HEK293 (cell line): ENCODE results near the gene CDK5R1.

Experiments
- CTCF ChIA-PET: fragments of 350-600 bp; formaldehyde crosslinking; extraction: SDS; loops from one replicate; lab custom pipeline; 2021; ENCODE audit warnings: antibody characterized with exemption; lab: Yijun Ruan, JAX
- POLR2A ChIA-PET: fragments of 300-600 bp; formaldehyde crosslinking; extraction: SDS; loops from one replicate; lab custom pipeline; 2020; ENCODE audit warnings: antibody characterized with exemption, inconsistent platforms; lab: Yijun Ruan, JAX
- H3K27ac ChIP-seq: fragments of 200-500 bp; sonication (Bioruptor generic); 2 replicates; pipeline ENCODE4 v1.5.1; 2014; ENCODE audit warnings: low read depth, low read length, control low read depth, inconsistent platforms; ENCODE audit errors: extremely low read depth
- H3K36me3 ChIP-seq, 2 experiments: fragments of 200-500 bp in 1 of 2; sonication (Bioruptor generic) in 1 of 2; 1 replicate in 1 of 2; 2 replicates in 1 of 2; pipeline ENCODE4 v1.5.1; 2014 to 2017; ENCODE audit warnings: inconsistent platforms in 2 of 2, low read length in 2 of 2; ENCODE audit not compliant: control insufficient read depth in 2 of 2, insufficient read depth in 1 of 2
- H3K4me1 ChIP-seq: fragments of 200-500 bp; sonication (Bioruptor generic); 2 replicates; pipeline ENCODE4 v1.5.1; 2014; ENCODE audit warnings: mild to moderate bottlenecking, low read length, inconsistent platforms; ENCODE audit not compliant: control insufficient read depth, insufficient read depth
- H3K4me3 ChIP-seq: 2 replicates; pipeline ENCODE4 v1.5.1; 2011; ENCODE audit warnings: low read depth, mild to moderate bottlenecking, control low read depth, low read length, moderate library complexity
- H3K9me3 ChIP-seq: fragments of 200-500 bp; sonication (Bioruptor generic); 2 replicates; pipeline ENCODE4 v1.5.1; 2014; ENCODE audit warnings: low read depth, low read length, inconsistent platforms; ENCODE audit not compliant: control insufficient read depth, insufficient read depth
- HOXC10 ChIP-seq: sonication (generic); formaldehyde crosslinking; IDR thresholded peaks from 2 replicates; pipeline ENCODE4 v1.8.1; 2023; ENCODE audit warnings: mild to moderate bottlenecking, missing genetic modification reagents
- IKZF3 ChIP-seq: fragments of 450-650 bp; IDR thresholded peaks from 2 replicates; pipeline ENCODE4 v1.5.0; 2018; ENCODE audit warnings: missing biosample characterization, mild to moderate bottlenecking, missing genetic modification characterization, moderate library complexity
- KLF1 ChIP-seq: fragments of 450-650 bp; formaldehyde crosslinking; IDR thresholded peaks from 2 replicates; pipeline ENCODE4 v1.5.1; 2016; ENCODE audit warnings: missing biosample characterization, missing genetic modification characterization
- KLF10 ChIP-seq: fragments of 450-650 bp; IDR thresholded peaks from 2 replicates; pipeline ENCODE4 v1.5.1; 2018; ENCODE audit warnings: missing biosample characterization, mild to moderate bottlenecking, missing genetic modification characterization
- MZF1 ChIP-seq: fragments of 450-650 bp; formaldehyde crosslinking; IDR thresholded peaks from 2 replicates; pipeline ENCODE4 v1.5.1; 2017; ENCODE audit warnings: missing biosample characterization, missing genetic modification characterization, borderline replicate concordance
- PATZ1 ChIP-seq: fragments of 450-650 bp; formaldehyde crosslinking; IDR thresholded peaks from 2 replicates; pipeline ENCODE4 v1.5.1; 2016; ENCODE audit warnings: missing biosample characterization, missing genetic modification characterization
- SALL2 ChIP-seq: fragments of 450-650 bp; formaldehyde crosslinking; IDR thresholded peaks from 2 replicates; pipeline ENCODE4 v1.5.0; 2017; ENCODE audit warnings: missing biosample characterization, mild to moderate bottlenecking, missing genetic modification characterization, borderline replicate concordance
- TCF7L2 ChIP-seq: IDR thresholded peaks from 2 replicates; pipeline ENCODE4 v1.6.1; 2011; ENCODE audit warnings: low read depth, mild to moderate bottlenecking, inconsistent platforms, low read length, moderate library complexity, borderline replicate concordance
- ZBTB20 ChIP-seq: fragments of 450-650 bp; formaldehyde crosslinking; IDR thresholded peaks from 2 replicates; pipeline ENCODE4 v1.5.1; 2016; ENCODE audit warnings: missing biosample characterization, missing genetic modification characterization
- ZBTB48 ChIP-seq: fragments of 450-650 bp; formaldehyde crosslinking; IDR thresholded peaks from 2 replicates; pipeline ENCODE4 v1.5.1; 2016; ENCODE audit warnings: missing biosample characterization, missing genetic modification characterization
- ZBTB8A ChIP-seq: fragments of 450-650 bp; formaldehyde crosslinking; IDR thresholded peaks from 2 replicates; pipeline ENCODE4 v1.5.1; 2016; ENCODE audit warnings: missing biosample characterization, missing genetic modification characterization
- ZNF214 ChIP-seq: fragments of 450-650 bp; formaldehyde crosslinking; IDR thresholded peaks from 2 replicates; pipeline ENCODE4 v1.5.1; 2017; ENCODE audit warnings: missing biosample characterization, mild to moderate bottlenecking, missing genetic modification characterization, borderline replicate concordance
- ZNF335 ChIP-seq: fragments of 450-650 bp; formaldehyde crosslinking; conservative IDR thresholded peaks from 2 replicates; pipeline ENCODE4 v1.5.1; 2016; ENCODE audit warnings: missing biosample characterization, missing genetic modification characterization
- ZNF561 ChIP-seq: fragments of 450-650 bp; IDR thresholded peaks from 2 replicates; pipeline ENCODE4 v1.5.1; 2018; ENCODE audit warnings: missing biosample characterization, missing genetic modification characterization, borderline replicate concordance
- ZNF600 ChIP-seq: fragments of 450-650 bp; formaldehyde crosslinking; IDR thresholded peaks from 2 replicates; pipeline ENCODE4 v1.5.1; 2016; ENCODE audit warnings: missing biosample characterization, missing genetic modification characterization
- ZNF677 ChIP-seq: fragments of 450-650 bp; IDR thresholded peaks from 2 replicates; pipeline ENCODE4 v1.5.0; 2018; ENCODE audit warnings: missing biosample characterization, mild to moderate bottlenecking, missing genetic modification characterization, moderate library complexity
- ZNF768 ChIP-seq: fragments of 450-650 bp; formaldehyde crosslinking; IDR thresholded peaks from 2 replicates; pipeline ENCODE4 v1.5.1; 2018; ENCODE audit warnings: missing biosample characterization, mild to moderate bottlenecking, missing genetic modification characterization
- TF ChIP-seq, protein P1 (sequence below): fragments of 450-650 bp; formaldehyde crosslinking; IDR thresholded peaks from 2 replicates; pipeline ENCODE4 v1.5.1; 2016; ENCODE audit warnings: missing biosample characterization, missing genetic modification characterization
- TF ChIP-seq, protein P2 (sequence below): fragments of 450-650 bp; formaldehyde crosslinking; optimal IDR thresholded peaks from 2 replicates; pipeline ENCODE3; 2016; ENCODE audit warnings: missing biosample characterization, mild to moderate bottlenecking, missing genetic modification characterization
- TF ChIP-seq, protein P3 (sequence below): fragments of 450-650 bp; formaldehyde crosslinking; IDR thresholded peaks from 2 replicates; pipeline ENCODE4 v1.5.1; 2016; ENCODE audit warnings: missing biosample characterization, missing genetic modification characterization

The CDK5R1 gene

GRCh38 chr17:32484628-32485027, 2.2 kb upstream of the CDK5R1 start (continued):
- TF ChIP-seq PATZ1: no peak

DNA sequence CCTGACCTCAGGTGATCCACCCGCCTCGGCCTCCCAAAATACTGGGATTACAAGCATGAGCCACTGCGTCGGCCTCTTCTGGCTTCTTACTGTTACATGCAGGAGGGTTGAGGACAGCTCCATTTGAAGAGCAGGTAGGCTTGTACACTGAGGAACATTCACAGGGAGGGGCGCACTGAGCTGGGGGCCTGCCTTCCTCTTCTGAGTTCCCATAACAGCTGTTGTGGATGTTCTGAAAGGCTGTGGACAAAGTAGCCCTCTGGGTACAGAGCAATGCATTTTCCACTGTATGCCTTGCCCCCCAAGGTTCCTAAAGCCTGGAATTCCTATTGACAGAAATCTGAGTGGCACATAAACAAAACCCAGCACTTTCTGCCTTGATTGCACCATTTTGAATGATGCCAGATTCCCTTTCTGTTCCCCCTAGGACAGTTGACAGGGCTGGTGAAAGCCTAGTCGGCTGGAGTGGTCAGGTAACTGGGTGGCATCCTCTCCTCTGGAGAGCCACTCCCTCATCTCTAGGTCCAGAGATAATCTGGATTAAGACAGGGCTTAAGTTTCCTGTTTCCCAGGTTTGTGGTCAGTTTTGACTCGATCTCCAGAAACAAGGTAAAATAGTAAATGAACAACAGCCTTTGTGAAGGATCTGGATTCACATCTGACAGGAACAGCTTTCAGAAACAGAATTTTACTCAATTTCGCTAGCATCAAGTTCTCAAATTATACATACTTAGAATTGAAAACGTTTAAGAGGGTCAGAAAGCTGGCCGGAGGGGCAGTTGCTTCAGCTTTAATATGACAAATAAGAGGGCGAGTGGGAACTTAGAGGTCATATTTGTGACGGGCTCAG, 1.3 kb upstream of the CDK5R1 start:
- ChIA-PET CTCF (interaction anchor here (0.6 to 5.0 kb wide), 12 partner anchors 14 to 285 kb away, joined by 3 to 50 read pairs (median 5); partner anchors contain the start of gene PSMD11), POLR2A (interaction anchor here (0.6 to 1.5 kb wide), 2 partner anchors 33 to 41 kb away, joined by 4 read pairs; no protein-coding TSS in a partner anchor)
- Histone ChIP-seq H3K4me1 (peaks cover 24% of the 10 kb centered on the region), H3K27ac (peak overlapping the region; percentile 80; the same call in 1 of the 2 replicates), H3K9me3 (no peaks in the 10 kb centered on the region), H3K4me3 (no peak overlapping the region), H3K36me3 (peaks cover 16 to 52% of the 10 kb centered on the region in 2 experiments; a peak in 2 of 3 replicates)
- TF ChIP-seq, protein P1, sequence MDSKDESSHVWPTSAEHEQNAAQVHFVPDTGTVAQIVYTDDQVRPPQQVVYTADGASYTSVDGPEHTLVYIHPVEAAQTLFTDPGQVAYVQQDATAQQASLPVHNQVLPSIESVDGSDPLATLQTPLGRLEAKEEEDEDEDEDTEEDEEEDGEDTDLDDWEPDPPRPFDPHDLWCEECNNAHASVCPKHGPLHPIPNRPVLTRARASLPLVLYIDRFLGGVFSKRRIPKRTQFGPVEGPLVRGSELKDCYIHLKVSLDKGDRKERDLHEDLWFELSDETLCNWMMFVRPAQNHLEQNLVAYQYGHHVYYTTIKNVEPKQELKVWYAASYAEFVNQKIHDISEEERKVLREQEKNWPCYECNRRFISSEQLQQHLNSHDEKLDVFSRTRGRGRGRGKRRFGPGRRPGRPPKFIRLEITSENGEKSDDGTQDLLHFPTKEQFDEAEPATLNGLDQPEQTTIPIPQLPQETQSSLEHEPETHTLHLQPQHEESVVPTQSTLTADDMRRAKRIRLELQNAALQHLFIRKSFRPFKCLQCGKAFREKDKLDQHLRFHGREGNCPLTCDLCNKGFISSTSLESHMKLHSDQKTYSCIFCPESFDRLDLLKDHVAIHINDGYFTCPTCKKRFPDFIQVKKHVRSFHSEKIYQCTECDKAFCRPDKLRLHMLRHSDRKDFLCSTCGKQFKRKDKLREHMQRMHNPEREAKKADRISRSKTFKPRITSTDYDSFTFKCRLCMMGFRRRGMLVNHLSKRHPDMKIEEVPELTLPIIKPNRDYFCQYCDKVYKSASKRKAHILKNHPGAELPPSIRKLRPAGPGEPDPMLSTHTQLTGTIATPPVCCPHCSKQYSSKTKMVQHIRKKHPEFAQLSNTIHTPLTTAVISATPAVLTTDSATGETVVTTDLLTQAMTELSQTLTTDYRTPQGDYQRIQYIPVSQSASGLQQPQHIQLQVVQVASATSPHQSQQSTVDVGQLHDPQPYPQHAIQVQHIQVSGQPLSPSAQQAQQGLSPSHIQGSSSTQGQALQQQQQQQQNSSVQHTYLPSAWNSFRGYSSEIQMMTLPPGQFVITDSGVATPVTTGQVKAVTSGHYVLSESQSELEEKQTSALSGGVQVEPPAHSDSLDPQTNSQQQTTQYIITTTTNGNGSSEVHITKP: peak; percentile 85
- 0 out of 2 replicates have a peak, but pooled peaks have one; percentile 58 for TF ChIP-seq ZNF600
- no peak for TF ChIP-seq ZNF768 (tag by site-specific recombination)

GRCh38 chr17:32486111-32486700, 587 bp upstream of the CDK5R1 start:
- Histone ChIP-seq H3K36me3 (peaks cover 12 to 48% of the 10 kb centered on the region in 2 experiments; a peak in 2 of 3 replicates), H3K4me3 (peak overlapping the region; percentile 57), H3K4me1 (peaks cover 31% of the 10 kb centered on the region), H3K27ac (peak overlapping the region; percentile 80; the same call in 1 of the 2 replicates), H3K9me3 (no peaks in the 10 kb centered on the region)
- POLR2A ChIA-PET: interaction anchor here (0.5 to 1.5 kb wide), 6 partner anchors 12 to 441 kb away, joined by 3 to 4 read pairs (median 3); partner anchors contain the start of gene TMEM98
- CTCF ChIA-PET: interaction anchor here (0.7 to 5.0 kb wide), 15 partner anchors 9 to 392 kb away, joined by 3 to 50 read pairs (median 4); partner anchors contain the start of gene PSMD11
- TF ChIP-seq HOXC10 (CRISPR knock-in tag) (0 out of 2 replicates have a peak, but pooled peaks have one; percentile 51), ZNF335 (tag by site-specific recombination) (peak; percentile 51), ZNF561 (tag by site-specific recombination) (0 out of 2 replicates have a peak, but pooled peaks have one; percentile 65), ZNF600 (0 out of 2 replicates have a peak, but pooled peaks have one; percentile 34), KLF10 (tag by site-specific recombination) (0 out of 2 replicates have a peak, but pooled peaks have one; percentile 53), ZBTB48 (tag by site-specific recombination) (peak; percentile 71), KLF1 (tag by site-specific recombination) (peak; percentile 60), ZNF214 (tag by site-specific recombination) (no peak), ZNF677 (tag by site-specific recombination) (no peak), TCF7L2 (peak; percentile 94), IKZF3 (tag by site-specific recombination) (peak; percentile 53), MZF1 (no peak), ZBTB8A (peak; percentile 80), SALL2 (no peak), ZBTB20 (tag by site-specific recombination) (peak; percentile 48; the same call in 1 of the 2 replicates)
- TF ChIP-seq, protein P2, sequence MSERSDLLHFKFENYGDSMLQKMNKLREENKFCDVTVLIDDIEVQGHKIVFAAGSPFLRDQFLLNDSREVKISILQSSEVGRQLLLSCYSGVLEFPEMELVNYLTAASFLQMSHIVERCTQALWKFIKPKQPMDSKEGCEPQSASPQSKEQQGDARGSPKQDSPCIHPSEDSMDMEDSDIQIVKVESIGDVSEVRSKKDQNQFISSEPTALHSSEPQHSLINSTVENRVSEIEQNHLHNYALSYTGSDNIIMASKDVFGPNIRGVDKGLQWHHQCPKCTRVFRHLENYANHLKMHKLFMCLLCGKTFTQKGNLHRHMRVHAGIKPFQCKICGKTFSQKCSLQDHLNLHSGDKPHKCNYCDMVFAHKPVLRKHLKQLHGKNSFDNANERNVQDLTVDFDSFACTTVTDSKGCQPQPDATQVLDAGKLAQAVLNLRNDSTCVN (tag by site-specific recombination): peak; percentile 42
- TF ChIP-seq, protein P3, sequence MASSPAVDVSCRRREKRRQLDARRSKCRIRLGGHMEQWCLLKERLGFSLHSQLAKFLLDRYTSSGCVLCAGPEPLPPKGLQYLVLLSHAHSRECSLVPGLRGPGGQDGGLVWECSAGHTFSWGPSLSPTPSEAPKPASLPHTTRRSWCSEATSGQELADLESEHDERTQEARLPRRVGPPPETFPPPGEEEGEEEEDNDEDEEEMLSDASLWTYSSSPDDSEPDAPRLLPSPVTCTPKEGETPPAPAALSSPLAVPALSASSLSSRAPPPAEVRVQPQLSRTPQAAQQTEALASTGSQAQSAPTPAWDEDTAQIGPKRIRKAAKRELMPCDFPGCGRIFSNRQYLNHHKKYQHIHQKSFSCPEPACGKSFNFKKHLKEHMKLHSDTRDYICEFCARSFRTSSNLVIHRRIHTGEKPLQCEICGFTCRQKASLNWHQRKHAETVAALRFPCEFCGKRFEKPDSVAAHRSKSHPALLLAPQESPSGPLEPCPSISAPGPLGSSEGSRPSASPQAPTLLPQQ (tag by site-specific recombination): 0 out of 2 replicates have a peak, but pooled peaks have one; percentile 37
